Loucy (cell line): ENCODE measurements around the gene SPPL3.

Experiments used
- EZH2phosphoT487 ChIP-seq: fragments of 200-600 bp; IDR thresholded peaks from 2 replicates; pipeline ENCODE4 v1.6.1; 2018; ENCODE audit warnings: antibody characterized with exemption, mild to moderate bottlenecking, moderate library complexity, borderline replicate concordance
- TF ChIP-seq, protein P1 (sequence below): fragments of 200-600 bp; sonication (generic); conservative IDR thresholded peaks from 2 replicates; pipeline ENCODE4 v1.5.1; 2014; ENCODE audit warnings: mild to moderate bottlenecking, antibody characterized with exemption, low read length

DNA sequence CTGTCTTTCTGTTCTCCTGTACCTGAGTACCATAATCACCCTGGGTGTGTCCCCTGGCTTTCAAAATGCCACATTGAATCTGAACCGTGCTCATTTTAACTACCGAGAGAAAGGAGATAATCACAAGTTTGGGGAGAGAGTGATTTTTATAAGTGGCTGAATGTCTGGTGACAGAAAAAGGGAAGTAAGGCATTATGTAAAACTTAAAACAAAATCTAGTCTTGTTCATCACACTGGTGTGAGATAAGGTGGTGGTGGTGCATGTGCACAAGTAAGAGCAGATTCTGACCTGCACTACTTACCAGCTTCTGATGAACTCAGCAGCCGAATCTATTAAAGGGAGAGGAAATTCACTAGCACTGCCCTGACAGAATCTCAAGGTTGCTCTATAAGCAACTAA is 56.3 kb downstream of the SPPL3 start:
- TF ChIP-seq, protein P1, sequence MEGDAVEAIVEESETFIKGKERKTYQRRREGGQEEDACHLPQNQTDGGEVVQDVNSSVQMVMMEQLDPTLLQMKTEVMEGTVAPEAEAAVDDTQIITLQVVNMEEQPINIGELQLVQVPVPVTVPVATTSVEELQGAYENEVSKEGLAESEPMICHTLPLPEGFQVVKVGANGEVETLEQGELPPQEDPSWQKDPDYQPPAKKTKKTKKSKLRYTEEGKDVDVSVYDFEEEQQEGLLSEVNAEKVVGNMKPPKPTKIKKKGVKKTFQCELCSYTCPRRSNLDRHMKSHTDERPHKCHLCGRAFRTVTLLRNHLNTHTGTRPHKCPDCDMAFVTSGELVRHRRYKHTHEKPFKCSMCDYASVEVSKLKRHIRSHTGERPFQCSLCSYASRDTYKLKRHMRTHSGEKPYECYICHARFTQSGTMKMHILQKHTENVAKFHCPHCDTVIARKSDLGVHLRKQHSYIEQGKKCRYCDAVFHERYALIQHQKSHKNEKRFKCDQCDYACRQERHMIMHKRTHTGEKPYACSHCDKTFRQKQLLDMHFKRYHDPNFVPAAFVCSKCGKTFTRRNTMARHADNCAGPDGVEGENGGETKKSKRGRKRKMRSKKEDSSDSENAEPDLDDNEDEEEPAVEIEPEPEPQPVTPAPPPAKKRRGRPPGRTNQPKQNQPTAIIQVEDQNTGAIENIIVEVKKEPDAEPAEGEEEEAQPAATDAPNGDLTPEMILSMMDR = no peak
- no peak for TF ChIP-seq EZH2phosphoT487
